Prostate gland (tissue), 2 donors: ENCODE results near the gene ELOVL7. TPM values are rescaled to one million over a fixed set of nuclear protein-coding genes. Genes with fewer than 3 reads are reported as not detected.

Experiments
- DNase-seq: peaks from one replicate; pipeline ENCODE4 v3.0.0-alpha.2; 2019; ENCODE audit warnings: low spot score
- H3K27ac ChIP-seq, 2 donors: fragments of 200-600 bp; sonication (generic); 2 replicates each; pipeline ENCODE4 v1.5.1; 2017 to 2019
- H3K27me3 ChIP-seq: fragments of 200-600 bp; sonication (generic); replicated peaks from 2 replicates; pipeline ENCODE4 v1.5.1; 2019; ENCODE audit not compliant: insufficient read depth
- H3K36me3 ChIP-seq, 2 donors: fragments of 200-600 bp; sonication (generic); 1 replicate in 1 of 2; 2 replicates in 1 of 2; pipeline versions ENCODE4 v1.5.1 to v1.8.1; 2017 to 2019
- H3K4me1 ChIP-seq: fragments of 200-600 bp; sonication (generic); replicated peaks from 2 replicates; pipeline ENCODE4 v1.5.1; 2019
- H3K4me3 ChIP-seq, 2 donors: fragments of 200-600 bp; sonication (generic); 2 replicates each; pipeline ENCODE4 v1.5.1; 2017 to 2019
- H3K9me3 ChIP-seq: fragments of 200-600 bp; sonication (generic); 2 replicates; pipeline ENCODE4 v1.5.1; 2017
- POLR2A ChIP-seq: fragments of 450-650 bp; IDR thresholded peaks from one replicate; pipeline ENCODE4 v1.6.1; 2016; ENCODE audit warnings: antibody characterized with exemption, mild to moderate bottlenecking
- POLR2AphosphoS5 ChIP-seq: sonication (generic); formaldehyde crosslinking; IDR thresholded peaks from one replicate; pipeline ENCODE4 v1.6.1; 2017; ENCODE audit warnings: antibody characterized with exemption
- WGBS: methylation state at CpG from one replicate; pipeline ENCODE4 v1.1.5; 2018; 5-methylcytosine and 5-hydroxymethylcytosine counted together
- intact Hi-C: fragments of 100-400 bp; cut with DNase I; formaldehyde crosslinking; loops from one replicate; pipeline ENCODE4 v1.14.2; 2022
- total RNA-seq, 2 donors: library from RNA; depleted of rRNA; stranded (reverse); fragments of >200 nt; gene quantifications; one replicate each; pipeline ENCODE4 v1.1.0, GENCODE V29; 2016
- TF ChIP-seq, protein P1 (sequence below), 4 experiments: fragments of 200-600 bp in 2 of 4; fragments of 450-650 bp in 2 of 4; sonication (generic) in 2 of 4; IDR thresholded peaks; 1 replicate in 3 of 4; 2 replicates in 1 of 4; pipeline ENCODE4 v1.5.1; 2016 to 2019; ENCODE audit warnings: antibody characterized with exemption in 4 of 4, mild to moderate bottlenecking in 2 of 4, moderate library complexity in 2 of 4

Gene ELOVL7
- total RNA-seq, 2 donors from 2014 or later: 15.7 to 23.8 TPM

DNA sequence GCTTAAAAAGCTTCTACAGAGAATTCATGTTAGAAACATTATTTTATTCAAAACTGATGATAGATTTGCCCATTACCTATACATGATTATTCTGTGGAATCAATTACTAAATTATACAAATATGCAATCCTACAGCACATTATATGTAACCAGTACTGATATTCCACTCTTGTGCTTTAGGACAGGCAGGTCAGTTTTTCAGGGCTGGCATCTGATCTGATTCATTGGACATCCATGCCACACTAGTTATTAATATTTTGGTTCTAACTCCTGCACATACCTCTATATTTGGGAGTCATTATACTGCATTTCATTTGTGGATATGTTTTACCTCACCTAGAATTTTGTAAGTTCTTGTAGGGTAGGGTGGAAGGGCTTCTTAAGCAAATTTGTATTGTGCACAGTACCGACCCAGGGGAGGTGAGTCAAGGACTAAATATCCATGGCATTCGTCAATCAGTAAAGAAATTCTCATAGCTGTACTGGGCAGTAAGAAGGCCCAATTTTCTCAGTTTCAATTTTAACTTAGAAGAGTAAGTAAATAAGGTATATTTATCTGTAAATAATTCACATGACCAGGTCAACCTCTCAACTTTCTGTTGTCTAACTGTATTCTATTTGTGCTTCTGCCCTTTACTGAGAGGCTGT lies 33.5 kb downstream of the ELOVL7 start:
- DNase-seq: no peak
- Histone ChIP-seq H3K4me3 (no peak overlapping the region), H3K9me3 (no peaks in the 10 kb centered on the region), H3K27ac (no peak overlapping the region), H3K27me3 (no peaks in the 10 kb centered on the region), H3K4me1 (no peaks in the 10 kb centered on the region), H3K36me3 (no peaks in the 10 kb centered on the region)
- intact Hi-C loops: no loop called here
- 68% methylated on average over 2 of the region's 2 CpGs for WGBS
- TF ChIP-seq, protein P1, sequence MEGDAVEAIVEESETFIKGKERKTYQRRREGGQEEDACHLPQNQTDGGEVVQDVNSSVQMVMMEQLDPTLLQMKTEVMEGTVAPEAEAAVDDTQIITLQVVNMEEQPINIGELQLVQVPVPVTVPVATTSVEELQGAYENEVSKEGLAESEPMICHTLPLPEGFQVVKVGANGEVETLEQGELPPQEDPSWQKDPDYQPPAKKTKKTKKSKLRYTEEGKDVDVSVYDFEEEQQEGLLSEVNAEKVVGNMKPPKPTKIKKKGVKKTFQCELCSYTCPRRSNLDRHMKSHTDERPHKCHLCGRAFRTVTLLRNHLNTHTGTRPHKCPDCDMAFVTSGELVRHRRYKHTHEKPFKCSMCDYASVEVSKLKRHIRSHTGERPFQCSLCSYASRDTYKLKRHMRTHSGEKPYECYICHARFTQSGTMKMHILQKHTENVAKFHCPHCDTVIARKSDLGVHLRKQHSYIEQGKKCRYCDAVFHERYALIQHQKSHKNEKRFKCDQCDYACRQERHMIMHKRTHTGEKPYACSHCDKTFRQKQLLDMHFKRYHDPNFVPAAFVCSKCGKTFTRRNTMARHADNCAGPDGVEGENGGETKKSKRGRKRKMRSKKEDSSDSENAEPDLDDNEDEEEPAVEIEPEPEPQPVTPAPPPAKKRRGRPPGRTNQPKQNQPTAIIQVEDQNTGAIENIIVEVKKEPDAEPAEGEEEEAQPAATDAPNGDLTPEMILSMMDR (IDR thresholded peaks at IDR 0.05): no peak
- no peak for TF ChIP-seq POLR2AphosphoS5
- TF ChIP-seq POLR2A: no peak

DNA sequence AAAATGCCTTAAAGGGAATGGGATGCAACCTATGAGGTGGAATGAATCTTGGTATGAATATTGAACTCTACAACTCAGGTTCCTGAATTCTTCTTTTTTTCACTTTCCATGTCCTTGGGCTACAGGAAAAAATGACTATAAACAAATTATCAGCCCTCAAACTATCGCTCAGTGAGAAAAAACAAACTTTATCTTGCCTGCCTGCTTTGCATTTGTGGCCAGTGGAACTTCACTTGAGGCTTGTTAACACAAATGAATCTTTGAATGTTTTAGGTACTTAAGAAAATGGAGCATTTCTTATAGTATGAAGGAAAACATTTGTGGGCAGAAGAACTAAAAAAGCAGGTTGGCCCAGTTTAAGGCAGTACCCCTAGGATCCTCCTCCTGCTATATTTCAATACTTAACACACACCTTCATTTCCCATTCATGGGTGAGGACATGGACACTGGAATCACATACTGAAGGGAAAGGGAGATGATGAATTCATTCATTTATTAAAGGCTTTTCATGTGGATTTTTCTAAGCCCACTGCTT lies 34.1 kb downstream of the ELOVL7 start:
- Histone ChIP-seq H3K4me1 (no peaks in the 10 kb centered on the region), H3K4me3 (no peak overlapping the region), H3K27ac (no peak overlapping the region), H3K27me3 (no peaks in the 10 kb centered on the region), H3K36me3 (no peaks in the 10 kb centered on the region), H3K9me3 (no peaks in the 10 kb centered on the region)
- no peak for TF ChIP-seq POLR2A
- no peak for TF ChIP-seq POLR2AphosphoS5
- TF ChIP-seq, protein P1 (IDR thresholded peaks at IDR 0.05): no peak
- DNase-seq: no peak
- intact Hi-C loops: no loop called here
- 56% methylated on average over 1 of the region's 1 CpG for WGBS

DNA sequence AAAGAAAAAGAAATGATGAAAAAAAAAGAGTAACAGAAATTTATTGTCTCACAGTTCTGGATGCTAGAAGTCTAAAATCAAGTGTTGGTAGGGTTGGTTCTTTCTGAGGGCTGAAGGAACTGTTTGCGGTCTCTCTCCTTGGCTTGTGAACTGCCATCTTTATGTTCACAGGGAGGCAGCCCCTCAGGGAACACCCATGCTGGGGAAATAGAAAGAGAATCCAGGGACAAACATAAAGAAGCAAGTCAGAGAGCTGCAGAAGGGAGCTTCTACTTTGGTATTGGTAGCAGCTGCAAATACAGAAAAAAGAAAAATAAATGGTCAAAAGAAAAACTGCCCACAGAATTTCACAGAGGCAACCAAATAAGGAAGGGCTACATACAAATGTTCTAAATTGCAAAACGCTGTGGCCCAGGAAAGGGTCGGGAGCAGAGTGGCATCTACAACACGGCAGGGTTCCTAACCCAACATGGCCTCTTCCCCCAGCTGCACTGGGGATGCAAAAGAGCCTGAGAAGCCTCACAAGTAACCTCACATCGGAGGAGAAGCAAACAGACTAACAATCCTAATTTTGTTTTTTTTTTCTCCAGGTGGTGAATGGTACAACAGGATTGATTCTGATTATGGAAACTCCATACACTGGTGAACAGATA lies 37.4 kb downstream of the ELOVL7 start:
- WGBS: 77% methylated on average over 5 of the region's 5 CpGs
- Histone ChIP-seq H3K4me1 (no peaks in the 10 kb centered on the region), H3K9me3 (no peaks in the 10 kb centered on the region), H3K36me3 (no peaks in the 10 kb centered on the region), H3K27ac (no peak overlapping the region), H3K27me3 (no peaks in the 10 kb centered on the region), H3K4me3 (no peak overlapping the region)
- intact Hi-C loops: no loop called here
- no peak for DNase-seq
- TF ChIP-seq POLR2AphosphoS5: no peak
- TF ChIP-seq POLR2A: no peak
- TF ChIP-seq, protein P1 (IDR thresholded peaks at IDR 0.05): no peak

DNA sequence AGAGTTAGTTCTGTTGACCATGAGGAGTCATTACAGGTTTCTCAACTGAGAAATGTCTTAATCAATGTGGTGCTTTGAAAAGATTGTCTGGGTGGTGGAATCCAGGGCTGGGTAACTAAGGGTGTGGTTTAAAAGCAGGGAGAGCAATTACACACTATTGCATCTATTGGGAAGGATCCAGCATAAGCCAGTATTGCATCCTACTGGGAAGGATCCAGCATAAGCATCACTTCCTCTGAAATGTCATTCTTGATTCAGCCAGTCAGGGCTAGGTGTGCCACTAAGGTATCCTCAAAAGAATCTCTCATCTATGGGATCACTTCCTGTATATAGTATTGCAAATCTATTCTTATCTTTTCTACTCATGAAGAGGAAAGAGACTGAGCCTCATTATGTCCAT lies 38.6 kb downstream of the ELOVL7 start:
- Histone ChIP-seq H3K4me1 (no peaks in the 10 kb centered on the region), H3K27ac (no peak overlapping the region), H3K27me3 (no peaks in the 10 kb centered on the region), H3K4me3 (no peak overlapping the region), H3K9me3 (no peaks in the 10 kb centered on the region), H3K36me3 (no peaks in the 10 kb centered on the region)
- intact Hi-C loops: no loop called here
- TF ChIP-seq, protein P1 (IDR thresholded peaks at IDR 0.05): no peak
- no peak for TF ChIP-seq POLR2AphosphoS5
- no peak for TF ChIP-seq POLR2A
- no peak for DNase-seq

DNA sequence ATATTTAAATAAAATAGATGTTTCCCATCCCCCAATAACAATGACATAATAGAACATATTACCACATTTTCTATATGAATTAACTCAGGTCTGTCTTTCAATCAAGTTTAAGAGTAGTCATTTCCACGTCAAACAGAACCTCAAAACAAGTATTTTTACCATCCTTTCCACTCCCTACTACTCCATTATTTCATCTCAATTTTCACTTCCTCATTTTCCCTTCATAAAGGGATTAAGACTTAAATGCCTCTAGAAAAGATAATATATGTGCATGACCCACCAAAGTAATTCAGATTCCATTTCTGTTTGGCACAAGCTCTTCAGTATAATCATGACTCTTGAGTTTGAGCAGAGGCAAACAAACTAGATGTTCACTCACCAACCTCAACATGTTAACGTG lies 40.4 kb downstream of the ELOVL7 start:
- Histone ChIP-seq H3K27ac (no peak overlapping the region), H3K27me3 (no peaks in the 10 kb centered on the region), H3K36me3 (no peaks in the 10 kb centered on the region), H3K4me3 (no peak overlapping the region), H3K4me1 (no peaks in the 10 kb centered on the region), H3K9me3 (no peaks in the 10 kb centered on the region)
- TF ChIP-seq, protein P1 (IDR thresholded peaks at IDR 0.05): no peak
- no peak for TF ChIP-seq POLR2A
- no peak for TF ChIP-seq POLR2AphosphoS5
- DNase-seq: no peak
- intact Hi-C loops: no loop called here
- WGBS: 86% methylated on average over 2 of the region's 2 CpGs
